GM12891 (cell line): ENCODE results near the gene EFTUD2.

Experiments
- DNase-seq: peaks from one replicate; pipeline ENCODE4 v3.0.0; 2011; ENCODE audit warnings: low spot score; ENCODE audit not compliant: insufficient read length
- FAIRE-seq: peaks from 2 replicates; lab custom pipeline; 2011; peaks lifted over from hg19 to GRCh38; lab: Jason Lieb, UNC
- PAX5 ChIP-seq: IDR thresholded peaks from 2 replicates; pipeline ENCODE4 v1.6.1; 2011; ENCODE audit warnings: low read length, moderate library complexity, mild to moderate bottlenecking; ENCODE audit not compliant: insufficient read depth, severe bottlenecking
- POLR2A ChIP-seq: IDR thresholded peaks from 2 replicates; pipeline ENCODE4 v1.6.1; 2011; ENCODE audit warnings: low read depth, low read length, control low read depth
- POLR2AphosphoS5 ChIP-seq: IDR thresholded peaks from 2 replicates; pipeline ENCODE4 v1.6.1; 2011; ENCODE audit warnings: low read depth, low read length, control low read depth
- POU2F2 ChIP-seq: IDR thresholded peaks from 2 replicates; pipeline ENCODE4 v1.6.1; 2011; ENCODE audit warnings: low read depth, mild to moderate bottlenecking, control low read depth, low read length, moderate library complexity
- SPI1 ChIP-seq: IDR thresholded peaks from 2 replicates; pipeline ENCODE4 v1.6.1; 2011; ENCODE audit warnings: low read depth, low read length, control low read depth
- TAF1 ChIP-seq: IDR thresholded peaks from 2 replicates; pipeline ENCODE4 v1.6.1; 2011; ENCODE audit warnings: low read depth, low read length, control low read depth

The EFTUD2 gene

DNA sequence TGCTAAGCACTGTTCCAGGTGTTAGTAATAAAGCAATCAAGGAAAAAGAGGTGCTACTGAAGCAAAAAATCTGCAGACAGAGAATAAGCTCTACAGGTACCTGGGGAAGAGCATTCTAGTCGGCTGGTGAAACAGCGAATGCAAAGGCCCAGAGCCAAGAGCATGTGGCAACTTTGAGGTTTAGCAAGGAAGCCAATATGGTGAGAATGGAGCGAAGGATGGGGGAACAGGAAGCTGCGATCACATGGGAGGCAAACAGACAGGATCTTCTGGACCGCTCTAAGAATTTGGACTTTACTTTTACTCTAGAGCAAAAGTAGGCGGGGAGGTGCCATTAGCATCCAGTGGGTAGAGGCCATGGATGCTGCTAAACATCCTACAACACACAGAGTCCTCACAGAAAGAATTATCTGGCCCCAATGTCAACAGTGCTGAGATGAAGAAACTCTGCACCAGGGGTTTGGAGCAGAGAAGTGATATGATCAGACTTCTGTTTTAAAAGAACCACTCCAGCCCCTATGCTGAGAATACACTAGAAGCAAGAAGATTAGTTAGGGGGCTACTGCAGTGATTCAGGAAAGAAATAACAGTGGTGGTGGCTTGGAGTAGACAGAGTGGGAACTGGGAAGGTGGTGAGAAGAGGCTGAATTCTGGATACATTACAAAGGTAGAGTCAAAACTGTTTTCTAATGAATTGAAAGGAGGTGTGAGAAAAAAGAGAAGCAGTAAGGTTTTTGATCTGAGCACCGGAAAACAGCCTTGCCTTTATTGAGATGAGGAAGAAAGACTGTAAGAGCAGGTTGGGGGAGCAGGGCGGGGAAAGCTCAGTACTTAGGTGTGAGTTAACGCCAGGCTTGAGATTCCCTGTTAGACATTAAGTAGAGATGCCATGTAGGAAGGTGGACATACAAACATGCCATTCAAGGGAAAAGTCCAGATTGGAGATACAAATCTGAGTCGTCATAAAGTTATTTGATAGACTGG lies 11.0 kb downstream of the EFTUD2 start:
- FAIRE-seq (no peak), DNase-seq (no peak)
- no peak for TF ChIP-seq POU2F2
- no peak for TF ChIP-seq TAF1
- no peak for TF ChIP-seq PAX5
- TF ChIP-seq POLR2A: no peak
- no peak for TF ChIP-seq SPI1
- no peak for TF ChIP-seq POLR2AphosphoS5

DNA sequence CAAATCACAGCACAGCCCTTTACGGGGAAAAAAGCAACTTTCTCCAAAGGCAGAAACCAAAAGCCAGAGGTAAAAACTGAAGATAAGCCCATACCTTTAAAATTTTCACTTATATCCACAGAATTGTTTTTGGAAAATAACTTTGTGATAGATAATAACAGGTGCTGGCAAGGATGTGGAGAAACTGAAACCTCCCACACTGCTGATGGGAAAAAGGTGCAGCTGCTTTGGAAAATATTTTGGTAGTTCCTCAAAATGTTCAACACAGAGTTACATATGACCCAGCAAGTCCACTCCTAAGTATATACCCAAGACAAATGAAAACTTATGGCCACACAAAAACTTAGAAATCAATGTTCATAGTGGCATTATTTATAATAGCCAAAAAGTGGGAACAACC lies 12.2 kb downstream of the EFTUD2 start:
- DNase-seq (no peak), FAIRE-seq (no peak)
- TF ChIP-seq PAX5 (no peak), SPI1 (no peak), POLR2A (no peak), POLR2AphosphoS5 (no peak), POU2F2 (no peak), TAF1 (no peak)

DNA sequence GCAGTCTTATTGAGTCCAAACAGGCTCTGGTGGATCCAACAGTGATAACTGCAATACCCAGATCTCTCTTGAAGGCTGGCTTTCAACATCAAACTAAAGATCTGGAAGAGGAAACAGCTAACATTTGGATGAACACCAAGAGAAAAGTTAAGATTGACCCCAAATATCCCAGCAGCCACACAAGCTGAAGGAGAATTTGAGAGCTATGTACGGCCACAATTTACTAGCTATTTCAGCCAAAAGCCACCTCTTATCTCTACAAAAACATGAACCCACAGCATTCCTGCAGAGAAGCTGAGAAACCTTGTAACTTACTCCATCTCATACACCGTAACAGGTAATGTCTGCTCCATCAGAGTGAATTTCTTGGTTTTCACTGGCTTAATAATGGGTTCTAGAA lies 14.3 kb downstream of the EFTUD2 start:
- TF ChIP-seq PAX5 (no peak), POLR2A (no peak), POLR2AphosphoS5 (no peak), SPI1 (no peak), TAF1 (no peak), POU2F2 (no peak)
- FAIRE-seq (no peak), DNase-seq (no peak)

DNA sequence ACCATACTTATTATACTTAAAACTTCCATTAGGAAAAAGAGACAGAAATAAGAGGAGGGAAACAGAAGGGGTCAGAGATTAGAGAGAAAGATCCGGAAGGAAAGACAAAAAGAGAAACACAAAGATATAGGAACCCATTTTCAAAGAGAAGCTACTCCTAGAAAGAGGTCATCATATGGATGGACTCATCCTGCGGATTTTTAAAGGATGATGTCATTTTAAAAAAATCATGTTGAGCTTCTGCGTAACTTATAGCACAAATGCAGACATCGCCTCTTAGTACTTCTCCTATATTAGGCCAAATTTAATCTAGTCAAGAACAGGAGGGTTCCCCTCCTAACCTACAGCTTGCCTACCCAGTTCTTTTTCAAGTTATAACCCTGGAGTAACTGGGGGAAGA lies 18.1 kb downstream of the EFTUD2 start:
- TF ChIP-seq POU2F2: no peak
- no peak for TF ChIP-seq SPI1
- TF ChIP-seq TAF1: no peak
- TF ChIP-seq POLR2AphosphoS5: no peak
- TF ChIP-seq PAX5: no peak
- no peak for TF ChIP-seq POLR2A
- FAIRE-seq: no peak
- no peak for DNase-seq

DNA sequence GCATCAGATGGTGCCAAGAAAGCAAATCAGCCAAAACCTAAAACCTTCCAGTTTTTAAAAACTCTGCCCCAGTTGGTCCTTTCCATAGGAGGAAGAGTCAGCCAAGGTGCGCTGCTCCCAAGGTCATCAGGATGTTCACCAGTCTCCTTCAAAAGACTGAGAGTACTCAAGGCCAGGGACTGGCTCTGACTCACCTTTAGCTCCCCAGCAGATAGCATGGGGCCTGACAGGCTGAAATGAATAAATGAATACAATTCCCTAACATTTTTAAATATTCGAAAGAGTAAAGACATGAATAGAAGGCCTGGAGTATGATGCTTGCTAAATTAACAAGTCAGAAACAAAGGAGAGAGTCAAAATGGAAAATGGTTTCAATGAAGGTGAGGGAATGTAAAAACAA lies 19.2 kb downstream of the EFTUD2 start:
- FAIRE-seq (no peak), DNase-seq (no peak)
- TF ChIP-seq SPI1 (no peak), POLR2A (no peak), POLR2AphosphoS5 (no peak), PAX5 (no peak), POU2F2 (no peak), TAF1 (no peak)

DNA sequence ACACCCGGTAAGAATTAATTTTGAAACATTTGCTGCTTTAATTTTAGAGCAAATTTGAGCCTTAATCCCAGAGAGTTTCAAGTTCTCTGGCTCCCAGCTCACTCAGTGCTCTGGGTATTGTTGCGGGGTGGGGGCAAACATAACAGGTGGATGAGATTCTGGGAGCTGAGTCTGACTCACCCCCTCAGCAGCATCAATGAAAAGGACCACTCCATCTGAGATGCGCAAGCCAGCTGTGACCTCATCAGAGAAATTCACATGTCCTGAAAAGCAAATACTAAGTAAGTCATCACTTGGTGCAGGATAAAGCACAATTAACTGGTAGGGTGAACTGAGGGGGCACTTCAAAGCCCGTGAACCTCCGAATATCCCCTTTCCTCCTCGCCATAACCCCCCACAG lies 19.9 kb downstream of the EFTUD2 start:
- TF ChIP-seq POLR2AphosphoS5: no peak
- TF ChIP-seq TAF1: no peak
- TF ChIP-seq POLR2A: no peak
- no peak for TF ChIP-seq PAX5
- no peak for TF ChIP-seq SPI1
- no peak for TF ChIP-seq POU2F2
- no peak for FAIRE-seq
- no peak for DNase-seq

DNA sequence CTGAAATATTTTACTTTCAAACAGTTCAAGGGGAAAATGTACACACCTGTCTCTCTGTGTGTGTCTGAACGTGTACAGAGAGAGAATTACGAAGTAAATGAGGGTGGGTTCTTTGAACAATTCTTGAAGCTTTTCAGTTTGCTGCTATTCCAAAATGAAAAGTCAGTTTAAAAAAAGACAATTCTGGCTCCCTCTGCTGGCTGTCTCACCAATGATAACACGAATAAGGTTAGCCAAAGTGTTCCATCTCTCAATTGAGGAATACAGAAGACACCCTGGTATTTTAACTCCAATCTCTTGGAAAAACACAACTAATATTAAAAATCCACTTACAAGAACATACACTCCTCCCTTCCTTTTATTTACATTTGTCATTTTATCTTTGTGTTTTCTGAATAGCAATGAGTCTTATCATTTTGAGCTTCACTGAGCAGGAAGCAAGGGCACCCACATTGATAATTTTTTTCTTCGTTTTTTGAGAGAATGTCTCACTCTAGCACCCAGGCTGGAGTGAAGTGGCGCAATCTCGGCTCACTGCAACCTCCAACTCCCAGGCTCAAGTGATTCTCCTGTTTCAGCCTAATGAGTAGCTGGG lies 20.5 kb downstream of the EFTUD2 start:
- DNase-seq: no peak
- FAIRE-seq: no peak
- TF ChIP-seq POLR2A: no peak

DNA sequence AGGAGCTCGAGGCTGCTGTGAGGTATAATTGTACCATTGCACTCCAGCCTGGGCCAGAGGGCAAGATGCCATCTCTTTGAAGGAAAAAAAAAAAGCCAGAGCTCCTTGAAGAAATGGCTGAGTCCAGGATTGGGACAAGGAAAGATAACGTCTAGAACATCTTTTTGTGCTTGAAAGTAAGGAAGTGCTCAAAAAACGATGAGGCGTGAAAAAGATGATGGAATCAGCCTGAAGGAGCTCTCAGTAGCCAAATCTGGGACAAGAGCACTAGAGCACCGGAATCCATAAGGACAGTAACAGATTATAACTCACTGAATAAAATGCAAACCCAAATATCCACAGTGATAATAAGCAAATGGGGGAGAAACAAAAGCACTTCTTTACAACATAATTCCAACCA lies 22.1 kb downstream of the EFTUD2 start:
- FAIRE-seq (no peak), DNase-seq (no peak)
- TF ChIP-seq POLR2A: no peak
- no peak for TF ChIP-seq POU2F2
- TF ChIP-seq POLR2AphosphoS5: no peak
- no peak for TF ChIP-seq PAX5
- TF ChIP-seq TAF1: no peak
- TF ChIP-seq SPI1: no peak

DNA sequence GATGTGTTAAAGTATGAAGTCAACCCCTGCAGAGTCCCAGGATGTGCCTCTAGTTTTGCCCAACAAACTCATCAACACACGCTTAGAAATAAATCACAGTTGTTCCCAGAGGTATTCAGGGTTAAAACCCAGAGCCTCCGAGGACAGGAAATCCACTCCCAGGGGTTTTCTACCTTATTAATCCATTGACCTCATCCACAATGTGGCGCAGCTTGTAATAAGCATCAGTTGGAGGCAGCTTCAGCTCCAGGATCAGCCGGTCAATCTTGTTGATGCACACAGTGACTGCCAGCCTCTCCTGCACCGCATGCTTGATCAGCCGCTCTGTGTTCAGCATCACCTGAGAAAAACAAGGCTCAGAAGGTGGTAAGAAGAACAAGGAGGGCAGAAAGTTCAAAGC lies 23.5 kb downstream of the EFTUD2 start:
- FAIRE-seq: no peak
- DNase-seq: no peak
- TF ChIP-seq TAF1: no peak
- TF ChIP-seq PAX5: no peak
- no peak for TF ChIP-seq POU2F2
- TF ChIP-seq POLR2AphosphoS5: no peak
- TF ChIP-seq SPI1: no peak
- no peak for TF ChIP-seq POLR2A
